GM21717 (cell line): ENCODE data around the gene OXCT1.
A peak's percentile ranks its signal among the peaks of the same experiment; 100 is the strongest.
"Not testable (repeated sequence)": the region's sequence is repeated elsewhere in the genome, so short reads cannot be mapped to it uniquely, and the experiment has no call there.

Source experiments
- ATAC-seq: cut with Tn5 transposase; IDR thresholded peaks from one replicate; pipeline ENCODE4 v1.9.1; 2021; ENCODE audit warnings: mild to moderate bottlenecking, moderate library complexity; ENCODE audit not compliant: unreplicated experiment

The OXCT1 gene

GRCh38 chr5:41728281-41728680 lies 141.9 kb downstream of the OXCT1 start:
- ATAC-seq: no peak

- ATAC-seq: no peak
Observed at GRCh38 chr5:41722359-41722950, 147.8 kb downstream of the OXCT1 start.

DNA sequence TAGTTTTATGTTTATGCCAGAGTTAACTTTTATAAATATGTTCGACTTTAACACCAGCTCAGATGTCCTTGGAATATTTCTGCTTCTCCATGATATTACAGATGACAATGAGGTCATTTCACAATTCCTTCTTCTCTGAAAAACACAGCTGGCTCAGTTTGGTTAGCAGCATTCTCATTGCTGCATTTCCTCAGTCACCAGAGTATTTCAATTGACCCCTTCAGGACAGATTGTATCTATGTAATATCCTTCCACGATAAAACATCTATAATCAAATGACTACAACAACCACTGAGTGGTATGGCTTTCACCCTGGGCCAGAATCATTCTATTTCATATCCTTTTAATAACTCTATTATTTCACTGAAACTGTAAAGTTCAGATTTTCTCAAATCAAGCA lies 148.7 kb downstream of the OXCT1 start:
- no peak for ATAC-seq

DNA sequence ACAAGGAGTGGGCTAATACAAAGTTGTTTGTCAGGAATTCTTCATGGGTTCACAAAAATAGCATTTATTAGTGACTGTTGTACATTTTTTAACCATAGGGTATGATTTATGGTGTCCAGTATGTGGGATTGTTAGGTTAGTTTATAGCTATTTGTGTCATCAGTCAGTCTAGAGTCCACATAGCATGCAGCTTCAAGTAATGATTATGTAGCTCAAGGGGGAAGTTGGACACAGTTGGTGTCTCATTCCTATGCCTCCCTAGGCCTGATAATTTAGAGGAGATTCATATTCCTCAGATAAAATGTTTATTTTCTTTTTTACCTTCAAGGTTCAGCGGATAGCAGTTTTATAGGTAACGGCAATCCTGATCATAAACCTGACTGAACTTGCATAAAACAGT lies 153.8 kb downstream of the OXCT1 start:
- ATAC-seq: no peak

- not testable (repeated sequence) for ATAC-seq
Observed at GRCh38 chr5:41714446-41714845, 155.8 kb downstream of the OXCT1 start.

DNA sequence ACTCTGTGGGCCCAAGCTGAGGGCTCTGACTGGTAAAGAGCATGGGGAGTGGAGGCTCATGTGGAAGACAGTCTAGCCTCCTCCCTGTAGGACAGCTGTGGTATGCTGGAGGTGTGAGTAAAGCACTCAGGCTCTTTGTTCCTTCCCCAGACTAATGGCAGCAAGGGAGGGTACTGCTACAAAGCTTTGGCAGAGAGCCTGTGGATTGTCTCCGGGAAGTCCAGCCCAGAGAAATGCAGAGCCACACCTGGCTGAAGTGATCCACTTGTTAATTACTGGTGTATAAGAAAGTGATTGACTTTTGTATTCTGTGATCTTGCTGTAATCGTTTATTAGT lies 161.7 kb downstream of the OXCT1 start:
- ATAC-seq: peak; percentile 28

DNA sequence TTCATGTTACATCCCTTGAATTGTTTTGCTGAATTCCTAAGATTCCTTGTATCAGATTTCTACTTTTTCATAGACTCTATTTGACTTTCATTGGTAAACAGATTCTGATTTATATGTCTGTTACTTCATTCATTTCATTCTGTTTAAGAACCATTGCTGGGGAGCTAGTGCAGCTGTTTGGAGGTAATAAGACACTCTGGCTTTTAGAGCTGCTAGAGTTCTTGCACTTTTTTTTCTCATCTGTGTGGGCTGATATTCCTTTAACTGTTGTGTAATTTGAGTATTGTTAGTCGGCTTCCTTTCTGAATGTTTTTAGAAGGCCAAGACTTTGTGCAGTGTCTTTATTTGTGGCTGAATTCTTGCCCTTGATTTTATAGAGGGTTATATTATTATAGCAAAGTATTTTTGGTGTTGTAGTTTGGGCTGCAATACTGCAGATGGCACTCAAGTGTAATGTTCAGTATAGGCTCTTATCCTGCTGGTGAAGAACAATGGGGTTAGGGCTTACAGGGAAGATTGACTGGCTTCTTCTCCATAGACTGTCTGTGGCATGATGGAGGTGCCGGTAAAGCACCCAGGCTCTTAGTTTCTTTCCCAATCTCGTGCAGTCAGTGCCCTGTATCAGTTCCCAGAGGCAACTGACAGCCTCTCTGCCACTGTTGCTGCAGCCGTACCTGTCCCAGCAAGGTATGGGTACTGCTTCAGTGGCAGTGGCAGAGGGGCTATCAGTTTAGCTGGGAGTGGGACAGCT lies 162.2 kb downstream of the OXCT1 start:
- ATAC-seq: peak; percentile 74

DNA sequence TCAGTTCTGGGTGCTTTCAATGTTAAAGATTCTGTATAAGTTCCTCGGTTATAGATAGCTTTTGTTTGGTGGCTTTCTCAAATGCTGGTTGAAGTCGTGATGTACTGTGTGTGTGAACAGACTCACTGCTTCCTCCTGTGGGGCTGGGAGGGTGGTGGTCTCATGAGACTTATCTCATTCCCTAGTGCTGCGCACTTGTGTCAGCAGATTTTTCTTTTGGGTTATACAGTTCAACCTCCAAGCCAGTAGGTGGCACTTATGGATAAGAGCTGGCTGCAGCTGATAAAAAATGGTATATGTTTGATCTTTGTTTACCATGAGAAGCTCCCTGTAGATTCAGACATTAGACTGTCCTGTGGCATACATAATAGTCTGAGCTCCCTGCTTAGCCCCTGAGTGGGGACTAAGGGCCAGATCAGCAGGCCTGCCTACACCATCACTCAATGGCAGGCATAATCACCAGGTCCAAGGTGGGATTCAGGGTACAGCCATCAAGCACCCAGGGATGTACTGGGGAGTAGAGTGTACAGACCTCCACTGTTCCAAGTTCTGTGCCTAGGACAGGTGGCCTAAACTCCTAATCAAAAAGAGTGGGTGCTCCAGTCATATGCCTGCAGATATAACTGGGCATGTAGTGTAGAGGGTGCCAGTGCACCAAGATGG lies 174.2 kb downstream of the OXCT1 start:
- ATAC-seq: peak; percentile 59

- ATAC-seq: no peak
Observed at GRCh38 chr5:41686767-41687166, 183.5 kb downstream of the OXCT1 start.

GRCh38 chr5:41686191-41686590 lies 184.0 kb downstream of the OXCT1 start:
- ATAC-seq: no peak

- peak; percentile 67 for ATAC-seq
Observed at GRCh38 chr5:41683181-41683580, 187.0 kb downstream of the OXCT1 start.

- ATAC-seq: no peak
Observed at GRCh38 chr5:41682641-41683040, 187.6 kb downstream of the OXCT1 start.

DNA sequence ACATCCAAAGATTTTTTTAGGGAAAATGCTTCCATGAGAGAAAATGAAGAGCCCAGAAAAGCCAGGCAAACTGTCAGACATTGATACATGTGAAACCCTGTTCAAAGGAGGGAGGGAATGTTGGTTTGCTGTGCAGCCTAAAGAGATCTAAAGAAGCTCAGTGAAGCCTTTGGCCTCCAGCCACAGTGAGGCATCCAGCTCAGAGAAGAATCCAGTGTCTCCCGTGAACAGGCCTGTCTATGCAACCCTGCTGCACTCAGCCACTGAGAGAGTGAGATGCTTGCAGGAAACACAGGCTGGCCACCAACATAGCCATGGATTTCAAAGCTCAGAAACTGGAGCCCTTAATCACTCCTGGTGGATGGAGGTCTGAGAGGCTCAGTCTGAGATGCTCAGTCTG lies 188.4 kb downstream of the OXCT1 start:
- ATAC-seq: no peak
